IMR-90 (cell line): ENCODE results near the gene PPARD. TPM values are rescaled to one million over a fixed set of nuclear protein-coding genes. Genes with fewer than 3 reads are reported as not detected.
A peak's percentile ranks its signal among the peaks of the same experiment; 100 is the strongest.

Experiments used
- ATAC-seq: fragments of 200-7000 bp; cut with Tn5 transposase; 2 replicates; pipeline ENCODE4 v1.9.1; 2020; ENCODE audit warnings: low read depth, mild to moderate bottlenecking, moderate library complexity
- BruUV-seq: library from RNA; stranded (reverse); fragments of 400-500 nt; replicated peaks from 2 replicates; lab custom pipeline; 2021; lab: Mats Ljungman, UMichigan
- CTCF ChIA-PET: fragments of 300-600 bp; formaldehyde crosslinking; extraction: SDS; loops from one replicate; lab custom pipeline; 2021; ENCODE audit warnings: antibody characterized with exemption; lab: Yijun Ruan, JAX
- POLR2A ChIA-PET: fragments of 300-600 bp; sonication (Branson Sonifier 250); formaldehyde crosslinking; loops from one replicate; lab custom pipeline; 2022; ENCODE audit warnings: antibody characterized with exemption; ENCODE audit not compliant: unreplicated experiment; lab: Charles Lee
- DNase-seq: peaks from one replicate; pipeline ENCODE4 v3.0.0; 2013
- H2AFZ ChIP-seq: replicated peaks from 2 replicates; pipeline ENCODE3; 2013; ENCODE audit warnings: low read length, mild to moderate bottlenecking; ENCODE audit not compliant: poor library complexity
- H2AK5ac ChIP-seq: 2 replicates; pipeline ENCODE4 v1.6.1; 2013; ENCODE audit warnings: low read depth, low read length, inconsistent platforms
- H2AK9ac ChIP-seq: replicated peaks from 2 replicates; pipeline ENCODE3; 2013; ENCODE audit warnings: mild to moderate bottlenecking, low read depth, low read length, moderate library complexity; ENCODE audit not compliant: poor library complexity
- H2BK120ac ChIP-seq: 2 replicates; pipeline ENCODE4 v1.6.1; 2013; ENCODE audit warnings: low read depth, low read length, inconsistent platforms
- H2BK15ac ChIP-seq: 3 replicates; pipeline ENCODE4 v1.6.1; 2013; ENCODE audit warnings: low read depth, low read length, inconsistent platforms
- H2BK20ac ChIP-seq: 2 replicates; pipeline ENCODE4 v1.6.1; 2013; ENCODE audit warnings: low read depth, mild to moderate bottlenecking, inconsistent platforms, low read length, moderate library complexity
- H2BK5ac ChIP-seq: 2 replicates; pipeline ENCODE4 v1.6.1; 2013; ENCODE audit warnings: mild to moderate bottlenecking, low read depth, low read length, inconsistent platforms; ENCODE audit not compliant: poor library complexity, severe bottlenecking
- H3K14ac ChIP-seq: replicated peaks from 2 replicates; pipeline ENCODE4 v1.6.1; 2013; ENCODE audit warnings: low read depth, low read length, inconsistent platforms
- H3K18ac ChIP-seq: 2 replicates; pipeline ENCODE4 v1.6.1; 2013; ENCODE audit warnings: low read depth, low read length, control low read depth
- H3K23ac ChIP-seq: 2 replicates; pipeline ENCODE4 v1.6.1; 2013; ENCODE audit warnings: low read depth, low read length, inconsistent platforms
- H3K27ac ChIP-seq: 2 replicates; pipeline ENCODE4 v1.5.1; 2013; ENCODE audit warnings: mild to moderate bottlenecking, control low read depth, low read length; ENCODE audit not compliant: insufficient read depth
- H3K27me3 ChIP-seq: 2 replicates; pipeline ENCODE4 v1.6.1; 2013; ENCODE audit warnings: low read length; ENCODE audit not compliant: control insufficient read depth, insufficient read depth
- H3K36me3 ChIP-seq: 2 replicates; pipeline ENCODE4 v1.6.1; 2013; ENCODE audit warnings: low read length, mixed read lengths; ENCODE audit not compliant: control insufficient read depth, insufficient read depth
- H3K4ac ChIP-seq: 2 replicates; pipeline ENCODE4 v1.6.1; 2013; ENCODE audit warnings: low read depth, low read length, inconsistent platforms
- H3K4me1 ChIP-seq: 2 replicates; pipeline ENCODE4 v1.6.1; 2013; ENCODE audit warnings: low read length, mixed read lengths; ENCODE audit not compliant: control insufficient read depth, insufficient read depth
- H3K4me2 ChIP-seq: 2 replicates; pipeline ENCODE4 v1.6.1; 2013; ENCODE audit warnings: low read depth, mild to moderate bottlenecking, control low read depth, low read length, moderate library complexity
- H3K4me3 ChIP-seq: 2 replicates; pipeline ENCODE4 v1.5.1; 2013; ENCODE audit warnings: low read depth, mild to moderate bottlenecking, control low read depth, low read length, moderate library complexity; ENCODE audit not compliant: insufficient read depth
- H3K56ac ChIP-seq: 2 replicates; pipeline ENCODE4 v1.6.1; 2013; ENCODE audit warnings: low read length, inconsistent platforms; ENCODE audit not compliant: insufficient read depth; ENCODE audit errors: extremely low read depth
- H3K79me1 ChIP-seq, 2 experiments: 2 replicates each; pipeline ENCODE4 v1.6.1; 2013; ENCODE audit warnings: low read length in 2 of 2, inconsistent platforms in 1 of 2, low read depth in 1 of 2
- H3K9ac ChIP-seq: 2 replicates; pipeline ENCODE4 v1.6.1; 2013; ENCODE audit warnings: low read depth, low read length, control low read depth
- H3K9me1 ChIP-seq: 2 replicates; pipeline ENCODE4 v1.6.1; 2013; ENCODE audit warnings: low read length, inconsistent platforms; ENCODE audit not compliant: insufficient read depth
- H3K9me3 ChIP-seq: 2 replicates; pipeline ENCODE4 v1.6.1; 2013; ENCODE audit warnings: low read length; ENCODE audit not compliant: control insufficient read depth, insufficient read depth
- H4K20me1 ChIP-seq: 2 replicates; pipeline ENCODE4 v1.6.1; 2013; ENCODE audit warnings: low read length, inconsistent platforms; ENCODE audit not compliant: insufficient read depth
- H4K5ac ChIP-seq: 2 replicates; pipeline ENCODE4 v1.6.1; 2013; ENCODE audit warnings: mild to moderate bottlenecking, low read depth, low read length, control low read depth
- H4K8ac ChIP-seq, 2 experiments: 2 replicates each; pipeline ENCODE4 v1.6.1; 2013; ENCODE audit warnings: low read depth in 2 of 2, low read length in 2 of 2, control low read depth in 1 of 2, inconsistent platforms in 1 of 2
- H4K91ac ChIP-seq: 2 replicates; pipeline ENCODE4 v1.6.1; 2013; ENCODE audit warnings: low read depth, low read length, inconsistent platforms; ENCODE audit not compliant: insufficient read depth
- BHLHE40 ChIP-seq: fragments of 150-350 bp; IDR thresholded peaks from 2 replicates; pipeline ENCODE4 v1.6.1; 2016; ENCODE audit warnings: mild to moderate bottlenecking, low read depth, low read length
- MAZ ChIP-seq: IDR thresholded peaks from 2 replicates; pipeline ENCODE4 v1.6.1; 2012; ENCODE audit warnings: low read depth, mild to moderate bottlenecking, low read length, improper control_type of control experiment, moderate library complexity, borderline replicate concordance
- POLR2A ChIP-seq: IDR thresholded peaks from 2 replicates; pipeline ENCODE4 v1.6.1; 2012; ENCODE audit warnings: mild to moderate bottlenecking, low read depth, low read length
- RAD21 ChIP-seq: IDR thresholded peaks from 2 replicates; pipeline ENCODE4 v1.6.1; 2012; ENCODE audit warnings: low read length, improper control_type of control experiment
- RCOR1 ChIP-seq: IDR thresholded peaks from 2 replicates; pipeline ENCODE4 v1.6.1; 2012; ENCODE audit warnings: mild to moderate bottlenecking, low read length, improper control_type of control experiment; ENCODE audit not compliant: insufficient replicate concordance
- SMC3 ChIP-seq: fragments of 150-350 bp; IDR thresholded peaks from 2 replicates; pipeline ENCODE4 v1.6.1; 2016; ENCODE audit warnings: low read depth, mild to moderate bottlenecking, antibody characterized with exemption, low read length, moderate library complexity
- WGBS, 2 experiments: methylation state at CpG; one replicate each; pipeline versions ENCODE4 v1.1.5 to v1.1.7; 2013; ENCODE audit warnings: missing lambda C conversion rate in 2 of 2; ENCODE audit not compliant: insufficient read length in 1 of 2; ENCODE audit errors: extremely low coverage in 2 of 2; 5-methylcytosine and 5-hydroxymethylcytosine counted together
- dilution Hi-C: fragments of 300-500 bp; cut with HindIII; formaldehyde crosslinking; loops from one replicate; pipeline ENCODE4 v1.14.3; 2018; ENCODE audit warnings: low sequenced_read_pairs; ENCODE audit not compliant: unreplicated experiment
- in situ Hi-C: fragments of 300-500 bp; cut with MboI; formaldehyde crosslinking; loops from 3 replicates; pipeline ENCODE4 v1.14.3; 2019; ENCODE audit warnings: low sequenced_read_pairs, inconsistent platforms, mixed read lengths
- intact Hi-C: fragments of 100-400 bp; cut with micrococcal nuclease; formaldehyde crosslinking; loops from 2 replicates; pipeline ENCODE4 v1.10.0; 2022
- polyA plus RNA-seq, 3 experiments: library from polyadenylated mRNA; depleted of rRNA; stranded (reverse); fragments of >200 nt; gene quantifications; 2 replicates each; pipeline ENCODE4 v1.2.3, GENCODE V29; 2012; ENCODE audit warnings: low replicate concordance in 1 of 3
- total RNA-seq: library from RNA; depleted of rRNA; stranded (reverse); fragments of >200 nt; gene quantifications from 2 replicates; pipeline ENCODE4 v1.2.3, GENCODE V29; 2012
- TF ChIP-seq, protein P1 (sequence below): conservative IDR thresholded peaks from 2 replicates; pipeline ENCODE4 v1.5.1; 2012; ENCODE audit warnings: mild to moderate bottlenecking, low read depth, low read length, improper control_type of control experiment

The PPARD gene
- total and polyA plus RNA-seq, 2 of the 4 experiments (the other 2 are of a cell fraction) = 10.4 to 69.0 TPM

DNA sequence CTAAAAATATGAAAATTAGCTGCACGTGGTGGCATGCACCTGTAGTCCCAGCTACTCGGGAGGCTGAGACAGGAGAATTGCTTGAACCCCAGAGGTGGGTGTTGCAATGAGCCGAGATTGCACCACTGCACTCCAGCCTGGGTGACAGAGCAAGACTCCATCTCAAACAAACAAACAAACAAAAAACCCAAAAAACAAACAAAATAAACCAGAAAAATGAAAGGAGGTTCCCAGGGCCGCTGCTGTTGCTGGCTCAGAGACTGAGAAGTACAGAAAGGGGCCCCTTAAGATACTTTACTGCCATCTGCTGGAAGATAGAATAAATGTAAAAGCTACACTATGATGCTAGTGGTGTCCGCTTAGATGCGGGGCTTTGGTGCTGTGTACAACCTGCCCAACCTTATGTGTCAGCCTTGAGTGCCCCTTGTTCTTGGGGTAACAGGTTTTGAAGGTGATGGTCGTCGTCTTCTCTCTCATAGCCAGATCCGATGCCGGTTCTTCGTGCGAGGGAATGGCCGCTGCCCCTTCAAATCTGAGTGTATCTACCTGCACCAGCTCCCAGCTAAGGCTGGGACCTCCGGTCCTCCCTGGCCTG lies 107.0 kb downstream of the PPARD start:
- Histone ChIP-seq H3K27ac (no peak overlapping the region), H4K8ac (peak overlapping the region in 1 of 2 experiments; percentile 57; a peak in 1 of 4 replicates), H2BK120ac (peak overlapping the region; percentile 45), H3K9me3 (no peaks in the 10 kb centered on the region), H4K91ac (no peak overlapping the region), H2BK20ac (0 out of 2 replicates have a peak overlapping the region, but pooled peaks have one; percentile 10), H3K4ac (no peak overlapping the region; the same call in 1 of the 2 replicates), H3K9me1 (peaks cover 3% of the 10 kb centered on the region), H2BK15ac (no peak overlapping the region), H3K79me1 (peaks cover 8 to 17% of the 10 kb centered on the region in 2 experiments), H3K9ac (no peak overlapping the region), H4K20me1 (peaks cover 4% of the 10 kb centered on the region; the same call in 1 of the 2 replicates), H3K14ac (no peak overlapping the region), H2AFZ (peak overlapping the region; percentile 66), H3K36me3 (no peaks in the 10 kb centered on the region), H3K4me1 (peaks cover 5% of the 10 kb centered on the region), H2AK5ac (peak overlapping the region; percentile 80; the same call in 1 of the 2 replicates), H3K56ac (no peak overlapping the region), H3K27me3 (no peaks in the 10 kb centered on the region), H2AK9ac (no peak overlapping the region), H3K23ac (no peak overlapping the region), H3K4me2 (no peak overlapping the region), H3K4me3 (no peak overlapping the region), H2BK5ac (no peak overlapping the region), H4K5ac (no peak overlapping the region), H3K18ac (no peak overlapping the region)
- ChIA-PET POLR2A (interaction anchor here (0.9 kb wide), 1 partner anchor 107 kb away, joined by 3 read pairs; no protein-coding TSS in a partner anchor), CTCF (interaction anchor here (0.5 to 4.5 kb wide), 13 partner anchors 10 to 162 kb away, joined by 3 to 20 read pairs (median 3); partner anchors contain the start of gene PPARD)
- TF ChIP-seq RCOR1 (no peak), RAD21 (peak; percentile 95), POLR2A (peak; percentile 28; the same call in 1 of the 2 replicates), MAZ (peak; percentile 11; the same call in 1 of the 2 replicates), BHLHE40 (no peak), SMC3 (peak; percentile 99)
- TF ChIP-seq, protein P1, sequence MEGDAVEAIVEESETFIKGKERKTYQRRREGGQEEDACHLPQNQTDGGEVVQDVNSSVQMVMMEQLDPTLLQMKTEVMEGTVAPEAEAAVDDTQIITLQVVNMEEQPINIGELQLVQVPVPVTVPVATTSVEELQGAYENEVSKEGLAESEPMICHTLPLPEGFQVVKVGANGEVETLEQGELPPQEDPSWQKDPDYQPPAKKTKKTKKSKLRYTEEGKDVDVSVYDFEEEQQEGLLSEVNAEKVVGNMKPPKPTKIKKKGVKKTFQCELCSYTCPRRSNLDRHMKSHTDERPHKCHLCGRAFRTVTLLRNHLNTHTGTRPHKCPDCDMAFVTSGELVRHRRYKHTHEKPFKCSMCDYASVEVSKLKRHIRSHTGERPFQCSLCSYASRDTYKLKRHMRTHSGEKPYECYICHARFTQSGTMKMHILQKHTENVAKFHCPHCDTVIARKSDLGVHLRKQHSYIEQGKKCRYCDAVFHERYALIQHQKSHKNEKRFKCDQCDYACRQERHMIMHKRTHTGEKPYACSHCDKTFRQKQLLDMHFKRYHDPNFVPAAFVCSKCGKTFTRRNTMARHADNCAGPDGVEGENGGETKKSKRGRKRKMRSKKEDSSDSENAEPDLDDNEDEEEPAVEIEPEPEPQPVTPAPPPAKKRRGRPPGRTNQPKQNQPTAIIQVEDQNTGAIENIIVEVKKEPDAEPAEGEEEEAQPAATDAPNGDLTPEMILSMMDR = peak; percentile 92
- dilution Hi-C loops = no loop called here
- WGBS, 2 experiments = 0% methylated on average over 1 of the region's 14 CpGs; no CpG with 5 or more reads in 1 of the 2 experiments
- peak; percentile 56 for ATAC-seq
- in situ Hi-C loops = no loop called here
- DNase-seq = peak; percentile 72
- intact Hi-C loops = loop anchor here (1.0 kb wide), 2 partner anchors 30 to 107 kb away; partner anchors contain the start of gene PPARD
- no TSS peak for BruUV-seq
